Neural progenitor cell (in vitro differentiated cells): ENCODE data around the gene TSHZ2. TPM values are rescaled to one million over a fixed set of nuclear protein-coding genes. Genes with fewer than 3 reads are reported as not detected.

ENCODE experiments used
- DNase-seq: peaks from one replicate; pipeline ENCODE4 v3.0.0-alpha.2; 2016; ENCODE audit warnings: low spot score
- H2AFZ ChIP-seq: fragments of 200-600 bp; sonication (generic); replicated peaks from 2 replicates; pipeline ENCODE4 v1.6.1; 2016; ENCODE audit warnings: antibody characterized with exemption
- H3F3A ChIP-seq: fragments of 200-600 bp; sonication (generic); 2 replicates; pipeline ENCODE4 v1.6.1; 2016; ENCODE audit warnings: antibody characterized with exemption, low read depth
- H3K27ac ChIP-seq: fragments of 200-600 bp; sonication (generic); 2 replicates; pipeline ENCODE4 v1.5.1; 2016; ENCODE audit warnings: mild to moderate bottlenecking
- H3K27me3 ChIP-seq: fragments of 200-600 bp; sonication (generic); 2 replicates; pipeline ENCODE4 v1.6.1; 2016; ENCODE audit warnings: mild to moderate bottlenecking, moderate library complexity
- H3K36me3 ChIP-seq: fragments of 200-600 bp; sonication (generic); 2 replicates; pipeline ENCODE4 v1.5.1; 2016
- H3K4me1 ChIP-seq: fragments of 200-600 bp; sonication (generic); 2 replicates; pipeline ENCODE4 v1.6.1; 2016; ENCODE audit warnings: mixed run types
- H3K4me2 ChIP-seq: fragments of 200-600 bp; sonication (generic); 2 replicates; pipeline ENCODE4 v1.6.1; 2016
- H3K4me3 ChIP-seq: fragments of 200-600 bp; sonication (generic); 2 replicates; pipeline ENCODE4 v1.5.1; 2016
- H3K79me2 ChIP-seq: fragments of 200-600 bp; sonication (generic); 2 replicates; pipeline ENCODE4 v1.6.1; 2016; ENCODE audit warnings: low read depth
- H3K9ac ChIP-seq: fragments of 200-600 bp; sonication (generic); 2 replicates; pipeline ENCODE4 v1.6.1; 2016
- H3K9me3 ChIP-seq: fragments of 200-600 bp; sonication (generic); 2 replicates; pipeline ENCODE4 v1.5.1; 2016; ENCODE audit warnings: low read depth
- H4K20me1 ChIP-seq: fragments of 200-600 bp; sonication (generic); 2 replicates; pipeline ENCODE4 v1.6.1; 2016; ENCODE audit warnings: low read depth
- H3K27ac Mint-ChIP-seq: 3 replicates; pipeline ENCODE4 v1.8.0; 2021; ENCODE audit warnings: mixed read lengths
- H3K27me3 Mint-ChIP-seq: 2 replicates; pipeline ENCODE4 v1.8.0; 2022; ENCODE audit warnings: low read depth, mild to moderate bottlenecking, inconsistent platforms, moderate library complexity, mixed read lengths; ENCODE audit not compliant: insufficient read depth
- H3K36me3 Mint-ChIP-seq: 3 replicates; pipeline ENCODE4 v1.8.0; 2021; ENCODE audit warnings: mixed read lengths
- H3K4me1 Mint-ChIP-seq: 3 replicates; pipeline ENCODE4 v1.8.0; 2021; ENCODE audit warnings: mixed read lengths
- H3K4me3 Mint-ChIP-seq: 3 replicates; pipeline ENCODE4 v1.8.0; 2021; ENCODE audit warnings: mild to moderate bottlenecking, moderate library complexity, mixed read lengths
- H3K9me3 Mint-ChIP-seq: 3 replicates; pipeline ENCODE4 v1.8.0; 2020; ENCODE audit warnings: mixed read lengths
- EZH2 ChIP-seq: fragments of 200-600 bp; sonication (generic); IDR thresholded peaks from 2 replicates; pipeline ENCODE4 v1.6.1; 2017; ENCODE audit warnings: antibody characterized with exemption, mild to moderate bottlenecking, moderate library complexity
- EZH2phosphoT487 ChIP-seq: fragments of 200-600 bp; sonication (generic); IDR thresholded peaks from 2 replicates; pipeline ENCODE4 v1.6.1; 2017; ENCODE audit warnings: antibody characterized with exemption
- total RNA-seq: library from RNA; depleted of rRNA; stranded (reverse); fragments of >200 nt; gene quantifications from 2 replicates; pipeline ENCODE4 v1.2.3, GENCODE V29; 2015; ENCODE audit warnings: low replicate concordance
- TF ChIP-seq, protein P1 (sequence below): fragments of 200-600 bp; sonication (generic); IDR thresholded peaks from 2 replicates; pipeline ENCODE4 v1.5.1; 2017; ENCODE audit warnings: antibody characterized with exemption, mild to moderate bottlenecking

Gene TSHZ2
- total RNA-seq, 1 donor from 2014 or later = 1.8 TPM

DNA sequence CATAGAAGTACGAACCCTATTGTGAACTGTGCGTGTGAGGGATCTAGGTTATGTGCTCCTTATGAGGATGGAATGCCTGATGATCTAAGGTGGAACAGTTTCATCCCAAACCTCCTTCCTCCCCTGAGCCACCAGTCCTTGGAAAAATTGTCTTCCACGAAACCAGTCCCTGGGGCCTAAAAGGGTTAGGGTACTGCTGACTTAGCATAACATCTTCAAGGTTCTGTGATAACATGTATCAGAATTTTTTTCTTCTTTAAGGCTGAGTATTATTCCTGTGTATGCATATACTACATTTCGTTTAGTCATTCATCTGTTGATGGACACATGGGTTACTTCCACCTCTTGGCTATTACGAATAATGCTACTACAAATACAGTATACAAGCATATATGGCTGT is 80.2 kb downstream of the TSHZ2 start:
- Mint-ChIP-seq H3K27me3 (peaks cover 4% of the 10 kb centered on the region), H3K9me3 (peaks cover 2% of the 10 kb centered on the region), H3K36me3 (no peaks in the 10 kb centered on the region), H3K4me3 (no peak overlapping the region), H3K27ac (no peak overlapping the region), H3K4me1 (peaks cover 3% of the 10 kb centered on the region)
- H4K20me1 ChIP-seq = no peaks in the 10 kb centered on the region
- H3K27me3 ChIP-seq = no peaks in the 10 kb centered on the region
- H3K4me2 ChIP-seq = no peak overlapping the region
- H3K79me2 ChIP-seq = no peaks in the 10 kb centered on the region
- TF ChIP-seq EZH2phosphoT487 = no peak
- TF ChIP-seq, protein P1, sequence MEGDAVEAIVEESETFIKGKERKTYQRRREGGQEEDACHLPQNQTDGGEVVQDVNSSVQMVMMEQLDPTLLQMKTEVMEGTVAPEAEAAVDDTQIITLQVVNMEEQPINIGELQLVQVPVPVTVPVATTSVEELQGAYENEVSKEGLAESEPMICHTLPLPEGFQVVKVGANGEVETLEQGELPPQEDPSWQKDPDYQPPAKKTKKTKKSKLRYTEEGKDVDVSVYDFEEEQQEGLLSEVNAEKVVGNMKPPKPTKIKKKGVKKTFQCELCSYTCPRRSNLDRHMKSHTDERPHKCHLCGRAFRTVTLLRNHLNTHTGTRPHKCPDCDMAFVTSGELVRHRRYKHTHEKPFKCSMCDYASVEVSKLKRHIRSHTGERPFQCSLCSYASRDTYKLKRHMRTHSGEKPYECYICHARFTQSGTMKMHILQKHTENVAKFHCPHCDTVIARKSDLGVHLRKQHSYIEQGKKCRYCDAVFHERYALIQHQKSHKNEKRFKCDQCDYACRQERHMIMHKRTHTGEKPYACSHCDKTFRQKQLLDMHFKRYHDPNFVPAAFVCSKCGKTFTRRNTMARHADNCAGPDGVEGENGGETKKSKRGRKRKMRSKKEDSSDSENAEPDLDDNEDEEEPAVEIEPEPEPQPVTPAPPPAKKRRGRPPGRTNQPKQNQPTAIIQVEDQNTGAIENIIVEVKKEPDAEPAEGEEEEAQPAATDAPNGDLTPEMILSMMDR = no peak
- TF ChIP-seq EZH2 = no peak
- no peak overlapping the region for H3K4me3 ChIP-seq
- no peak overlapping the region for H3K27ac ChIP-seq
- H3K9ac ChIP-seq = no peak overlapping the region
- H3K9me3 ChIP-seq = no peaks in the 10 kb centered on the region
- no peaks in the 10 kb centered on the region for H3K36me3 ChIP-seq
- no peak for DNase-seq
- H3F3A ChIP-seq = no peaks in the 10 kb centered on the region
- H3K4me1 ChIP-seq = peaks cover 11% of the 10 kb centered on the region
- no peak overlapping the region for H2AFZ ChIP-seq

DNA sequence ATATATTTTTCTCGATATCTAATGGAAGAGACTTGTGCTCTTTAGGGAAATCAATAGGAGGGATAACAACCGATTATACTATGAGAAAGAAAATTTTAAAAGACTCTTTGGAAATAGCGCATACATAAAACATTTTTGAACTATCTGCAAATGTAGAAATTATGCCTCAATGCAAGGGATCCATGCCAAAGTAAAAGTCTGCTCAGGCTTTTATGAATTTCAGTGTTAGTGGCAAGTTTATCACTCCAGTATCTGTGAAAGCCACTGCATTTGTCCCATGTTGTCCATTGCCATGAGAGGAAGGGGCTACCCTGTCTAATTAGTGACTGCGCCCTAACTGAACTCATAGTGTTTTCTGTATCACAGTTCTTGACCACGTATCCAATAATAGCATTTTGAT is 81.4 kb downstream of the TSHZ2 start:
- no peak overlapping the region for H3K27ac Mint-ChIP-seq
- peaks cover 2% of the 10 kb centered on the region for H3K9me3 Mint-ChIP-seq
- Histone ChIP-seq H3K4me1 (peaks cover 10% of the 10 kb centered on the region), H3K27ac (no peak overlapping the region), H3F3A (no peaks in the 10 kb centered on the region), H3K36me3 (no peaks in the 10 kb centered on the region), H3K4me3 (no peak overlapping the region), H4K20me1 (no peaks in the 10 kb centered on the region), H3K79me2 (no peaks in the 10 kb centered on the region), H3K27me3 (no peaks in the 10 kb centered on the region), H2AFZ (no peak overlapping the region), H3K4me2 (no peak overlapping the region), H3K9ac (no peak overlapping the region), H3K9me3 (no peaks in the 10 kb centered on the region)
- H3K4me1 Mint-ChIP-seq = peaks cover 3% of the 10 kb centered on the region
- TF ChIP-seq, protein P1 = no peak
- TF ChIP-seq EZH2 (no peak), EZH2phosphoT487 (no peak)
- H3K4me3 Mint-ChIP-seq = no peak overlapping the region
- H3K27me3 Mint-ChIP-seq = peaks cover 4% of the 10 kb centered on the region
- no peaks in the 10 kb centered on the region for H3K36me3 Mint-ChIP-seq
- no peak for DNase-seq

DNA sequence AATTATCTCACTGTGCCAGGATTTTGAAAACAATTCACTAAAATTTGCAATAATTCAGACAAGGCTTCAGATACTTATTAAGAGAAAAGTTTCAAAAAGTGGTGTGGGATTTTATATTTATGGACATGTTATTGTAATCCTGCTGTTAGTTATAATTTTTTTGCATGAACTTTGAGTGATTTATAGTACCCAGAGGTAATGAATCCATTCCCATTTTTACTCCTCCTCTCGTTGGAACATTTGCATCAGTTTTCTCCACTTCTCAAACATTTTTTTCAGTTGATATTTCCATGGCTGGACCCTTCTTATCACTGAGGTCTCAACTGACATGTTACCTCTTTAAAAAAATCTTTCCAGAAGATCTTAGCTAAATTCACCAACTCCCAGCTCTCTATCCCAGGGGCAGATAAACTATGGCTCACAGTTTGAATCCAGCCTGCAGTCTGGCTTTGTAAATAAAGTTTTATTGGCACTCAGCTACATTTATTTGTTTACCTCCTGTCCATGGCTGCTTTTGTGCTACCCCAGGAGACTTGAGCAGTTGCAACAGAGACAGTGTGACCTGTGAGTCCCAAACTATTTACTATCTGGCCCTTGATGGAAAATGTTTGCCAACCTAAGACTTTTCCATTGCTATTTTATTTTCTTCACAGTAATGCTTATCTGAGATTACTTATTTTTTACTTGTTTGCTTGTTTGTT is 83.4 kb downstream of the TSHZ2 start:
- no peak overlapping the region for H3K27ac Mint-ChIP-seq

More for the DNA sequence above, 83.4 kb downstream of the TSHZ2 start:
- Histone ChIP-seq H2AFZ (no peak overlapping the region), H4K20me1 (no peaks in the 10 kb centered on the region), H3K79me2 (no peaks in the 10 kb centered on the region), H3K36me3 (no peaks in the 10 kb centered on the region), H3K27ac (no peak overlapping the region), H3K4me1 (no peaks in the 10 kb centered on the region), H3K9ac (no peak overlapping the region), H3K4me2 (no peak overlapping the region), H3F3A (no peaks in the 10 kb centered on the region), H3K27me3 (no peaks in the 10 kb centered on the region), H3K4me3 (no peak overlapping the region), H3K9me3 (no peaks in the 10 kb centered on the region)
- DNase-seq = no peak
- H3K36me3 Mint-ChIP-seq = no peaks in the 10 kb centered on the region
- no peak overlapping the region for H3K4me3 Mint-ChIP-seq
- H3K4me1 Mint-ChIP-seq = no peaks in the 10 kb centered on the region
- no peaks in the 10 kb centered on the region for H3K27me3 Mint-ChIP-seq
- H3K9me3 Mint-ChIP-seq = peaks cover 2% of the 10 kb centered on the region
- TF ChIP-seq, protein P1 = no peak
- TF ChIP-seq EZH2 = no peak
- no peak for TF ChIP-seq EZH2phosphoT487
